Vagina (tissue), 2 donors: ENCODE measurements around the gene DYNC1I1.

ENCODE experiments used
- CTCF ChIP-seq, 3 experiments: fragments of 450-650 bp in 2 of 3; fragments of 200-600 bp in 1 of 3; sonication (generic) in 1 of 3; IDR thresholded peaks; one replicate each; pipeline ENCODE4 v1.5.1; 2017 to 2019; ENCODE audit warnings: antibody characterized with exemption in 3 of 3, mild to moderate bottlenecking in 2 of 3, moderate library complexity in 2 of 3
- POLR2A ChIP-seq, 2 donors: fragments of 450-650 bp; IDR thresholded peaks; one replicate each; pipeline ENCODE4 v1.6.1; 2017; ENCODE audit warnings: antibody characterized with exemption in 2 of 2, mild to moderate bottlenecking in 2 of 2, moderate library complexity in 2 of 2
- POLR2AphosphoS5 ChIP-seq, 2 donors: sonication (generic); formaldehyde crosslinking; IDR thresholded peaks; one replicate each; pipeline ENCODE4 v1.9.0; 2017; ENCODE audit warnings: antibody characterized with exemption in 2 of 2, mild to moderate bottlenecking in 2 of 2, low read depth in 1 of 2; ENCODE audit not compliant: insufficient read depth in 1 of 2

- TF ChIP-seq CTCF (IDR thresholded peaks at IDR 0.05) (no peak), POLR2AphosphoS5 (IDR thresholded peaks at IDR 0.05; ENCODE audit: insufficient read depth in 1 of 2, low read depth in 1 of 2) (no peak), POLR2A (IDR thresholded peaks at IDR 0.05) (no peak)
These were observed 256.4 kb downstream of the DYNC1I1 start for GRCh38 chr7:96028729-96029128.
